Neural cell (in vitro differentiated cells): ENCODE measurements around the gene OSBPL9. TPM values are rescaled to one million over a fixed set of nuclear protein-coding genes. Genes with fewer than 3 reads are reported as not detected.
A peak's percentile ranks its signal among the peaks of the same experiment; 100 is the strongest.

ENCODE experiments used
- H2AFZ ChIP-seq: fragments of 200-600, 300-800 bp; sonication (generic), shearing (Covaris generic); 2 replicates; pipeline ENCODE4 v1.6.0; 2014; ENCODE audit warnings: low read depth, mild to moderate bottlenecking, antibody characterized with exemption, low read length, moderate library complexity
- H3F3A ChIP-seq: fragments of 200-600 bp; shearing (Covaris generic); 2 replicates; pipeline ENCODE4 v1.6.1; 2016; ENCODE audit warnings: mild to moderate bottlenecking, moderate library complexity, mixed read lengths, antibody characterized with exemption, low read length; ENCODE audit not compliant: insufficient read depth, poor library complexity, severe bottlenecking
- H3K27ac ChIP-seq: fragments of 200-600, 300-800 bp; sonication (generic), shearing (Covaris generic); 2 replicates; pipeline ENCODE4 v1.5.1; 2014; ENCODE audit warnings: mild to moderate bottlenecking, low read length, moderate library complexity
- H3K27me3 ChIP-seq: fragments of 300-800, 200-600 bp; sonication (generic), shearing (Covaris generic); 2 replicates; pipeline ENCODE4 v1.6.0; 2014; ENCODE audit warnings: mild to moderate bottlenecking, low read depth, low read length, moderate library complexity; ENCODE audit not compliant: insufficient read depth
- H3K36me3 ChIP-seq: fragments of 300-800, 200-600 bp; sonication (generic), shearing (Covaris generic); 2 replicates; pipeline ENCODE4 v1.5.1; 2014; ENCODE audit warnings: mild to moderate bottlenecking, antibody characterized with exemption, low read length, moderate library complexity; ENCODE audit not compliant: insufficient read depth
- H3K4me2 ChIP-seq: fragments of 300-800, 200-600 bp; sonication (generic), shearing (Covaris generic); 2 replicates; pipeline ENCODE4 v1.6.0; 2014; ENCODE audit warnings: mild to moderate bottlenecking, low read length
- H3K4me3 ChIP-seq: fragments of 300-800, 200-600 bp; sonication (generic), shearing (Covaris generic); 2 replicates; pipeline ENCODE4 v1.5.1; 2014; ENCODE audit warnings: mild to moderate bottlenecking, low read length, moderate library complexity
- H3K79me2 ChIP-seq: fragments of 200-600 bp; shearing (Covaris generic); replicated peaks from 2 replicates; pipeline ENCODE4 v1.6.0; 2014; ENCODE audit warnings: mild to moderate bottlenecking, low read length, moderate library complexity; ENCODE audit not compliant: insufficient read depth
- H3K9ac ChIP-seq: fragments of 300-800, 200-600 bp; sonication (generic), shearing (Covaris generic); 2 replicates; pipeline ENCODE4 v1.6.1; 2016; ENCODE audit warnings: mild to moderate bottlenecking, low read length, mixed read lengths
- H3K9me2 ChIP-seq: fragments of 200-600 bp; shearing (Covaris generic); 2 replicates; pipeline ENCODE4 v1.6.1; 2016; ENCODE audit warnings: mild to moderate bottlenecking, low read length, mixed read lengths; ENCODE audit not compliant: insufficient read depth
- H3K9me3 ChIP-seq: fragments of 200-600, 300-800 bp; sonication (generic), shearing (Covaris generic); 2 replicates; pipeline ENCODE4 v1.6.1; 2016; ENCODE audit warnings: mild to moderate bottlenecking, mixed run types, low read length, moderate library complexity, mixed read lengths
- H4K20me1 ChIP-seq: fragments of 200-600 bp; shearing (Covaris generic); 2 replicates; pipeline ENCODE4 v1.6.1; 2016; ENCODE audit warnings: mild to moderate bottlenecking, mixed run types; ENCODE audit not compliant: insufficient read depth
- CTCF ChIP-seq: fragments of 450-650 bp; IDR thresholded peaks from 2 replicates; pipeline ENCODE4 v1.5.1; 2014; ENCODE audit warnings: antibody characterized with exemption, mild to moderate bottlenecking, moderate library complexity; ENCODE audit not compliant: poor library complexity, severe bottlenecking
- EP300 ChIP-seq: fragments of 450-650 bp; conservative IDR thresholded peaks from 2 replicates; pipeline ENCODE4 v1.6.1; 2014; ENCODE audit warnings: antibody characterized with exemption, mild to moderate bottlenecking, moderate library complexity; ENCODE audit not compliant: poor library complexity, severe bottlenecking
- EZH2 ChIP-seq: fragments of 200-600, 300-800 bp; shearing (Covaris generic), sonication (generic); IDR thresholded peaks from 2 replicates; pipeline ENCODE4 v1.6.1; 2014; ENCODE audit warnings: antibody characterized with exemption, low read length, borderline replicate concordance, mild to moderate bottlenecking; ENCODE audit not compliant: insufficient read depth, poor library complexity, severe bottlenecking
- MXI1 ChIP-seq: fragments of 450-650 bp; conservative IDR thresholded peaks from 2 replicates; pipeline ENCODE4 v1.6.1; 2014; ENCODE audit warnings: antibody characterized with exemption, mild to moderate bottlenecking; ENCODE audit not compliant: poor library complexity, severe bottlenecking
- POLR2AphosphoS5 ChIP-seq: IDR thresholded peaks from 2 replicates; pipeline ENCODE4 v1.6.1; 2012
- RAD21 ChIP-seq: fragments of 450-650 bp; conservative IDR thresholded peaks from 2 replicates; pipeline ENCODE4 v1.6.1; 2014; ENCODE audit warnings: antibody characterized with exemption, mild to moderate bottlenecking, moderate library complexity
- SMC3 ChIP-seq: fragments of 450-650 bp; conservative IDR thresholded peaks from 2 replicates; pipeline ENCODE4 v1.6.1; 2014; ENCODE audit warnings: antibody characterized with exemption, mild to moderate bottlenecking, moderate library complexity; ENCODE audit not compliant: poor library complexity
- TAF1 ChIP-seq: IDR thresholded peaks from 2 replicates; pipeline ENCODE4 v1.6.1; 2012; ENCODE audit warnings: low read depth
- polyA plus RNA-seq: library from polyadenylated mRNA; depleted of rRNA; stranded (reverse); fragments of >200 nt; gene quantifications from 2 replicates; pipeline ENCODE4 v1.2.3, GENCODE V29; 2014
- TF ChIP-seq, protein P1 (sequence below): IDR thresholded peaks from 2 replicates; pipeline ENCODE4 v1.6.1; 2012; ENCODE audit warnings: borderline replicate concordance

OSBPL9 gene
- polyA plus RNA-seq, 1 donor from 2014 or later, result 117 TPM

- no peak for TF ChIP-seq EZH2
- TF ChIP-seq CTCF, result no peak
- TF ChIP-seq POLR2AphosphoS5, result no peak
- TF ChIP-seq TAF1, result no peak
- no peak for TF ChIP-seq MXI1
- TF ChIP-seq, protein P1, sequence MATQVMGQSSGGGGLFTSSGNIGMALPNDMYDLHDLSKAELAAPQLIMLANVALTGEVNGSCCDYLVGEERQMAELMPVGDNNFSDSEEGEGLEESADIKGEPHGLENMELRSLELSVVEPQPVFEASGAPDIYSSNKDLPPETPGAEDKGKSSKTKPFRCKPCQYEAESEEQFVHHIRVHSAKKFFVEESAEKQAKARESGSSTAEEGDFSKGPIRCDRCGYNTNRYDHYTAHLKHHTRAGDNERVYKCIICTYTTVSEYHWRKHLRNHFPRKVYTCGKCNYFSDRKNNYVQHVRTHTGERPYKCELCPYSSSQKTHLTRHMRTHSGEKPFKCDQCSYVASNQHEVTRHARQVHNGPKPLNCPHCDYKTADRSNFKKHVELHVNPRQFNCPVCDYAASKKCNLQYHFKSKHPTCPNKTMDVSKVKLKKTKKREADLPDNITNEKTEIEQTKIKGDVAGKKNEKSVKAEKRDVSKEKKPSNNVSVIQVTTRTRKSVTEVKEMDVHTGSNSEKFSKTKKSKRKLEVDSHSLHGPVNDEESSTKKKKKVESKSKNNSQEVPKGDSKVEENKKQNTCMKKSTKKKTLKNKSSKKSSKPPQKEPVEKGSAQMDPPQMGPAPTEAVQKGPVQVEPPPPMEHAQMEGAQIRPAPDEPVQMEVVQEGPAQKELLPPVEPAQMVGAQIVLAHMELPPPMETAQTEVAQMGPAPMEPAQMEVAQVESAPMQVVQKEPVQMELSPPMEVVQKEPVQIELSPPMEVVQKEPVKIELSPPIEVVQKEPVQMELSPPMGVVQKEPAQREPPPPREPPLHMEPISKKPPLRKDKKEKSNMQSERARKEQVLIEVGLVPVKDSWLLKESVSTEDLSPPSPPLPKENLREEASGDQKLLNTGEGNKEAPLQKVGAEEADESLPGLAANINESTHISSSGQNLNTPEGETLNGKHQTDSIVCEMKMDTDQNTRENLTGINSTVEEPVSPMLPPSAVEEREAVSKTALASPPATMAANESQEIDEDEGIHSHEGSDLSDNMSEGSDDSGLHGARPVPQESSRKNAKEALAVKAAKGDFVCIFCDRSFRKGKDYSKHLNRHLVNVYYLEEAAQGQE, result no peak
These were observed 110.5 kb downstream of the OSBPL9 start for GRCh38 chr1:51727366-51727765.

DNA sequence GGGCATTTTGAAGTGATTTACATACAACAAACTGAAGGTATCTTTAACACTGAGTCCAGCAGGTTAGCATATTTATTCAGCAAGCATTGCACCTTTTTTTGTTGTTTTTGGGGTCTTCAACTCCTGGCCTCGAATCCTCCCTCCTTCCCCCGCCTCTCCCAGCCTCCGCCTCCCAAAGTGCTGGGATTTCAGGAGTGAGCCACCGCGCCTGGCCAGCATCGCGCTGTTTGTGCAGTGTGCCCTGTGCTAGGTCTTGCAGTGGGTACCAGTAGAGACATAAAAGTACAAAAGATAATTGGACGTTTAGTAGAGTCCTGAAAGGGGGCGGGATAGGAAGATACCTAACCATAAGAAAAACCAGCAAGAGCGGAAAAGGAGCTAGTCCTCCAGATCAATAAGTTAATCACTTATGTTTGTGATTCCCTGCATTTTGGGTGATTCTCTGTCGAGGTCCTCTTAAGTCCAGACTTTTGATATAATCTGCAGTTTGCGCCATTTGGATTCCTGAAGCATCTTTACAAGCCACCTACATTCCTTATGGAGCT, 111.8 kb downstream of the OSBPL9 start:
- Histone ChIP-seq H3K36me3 (no peaks in the 10 kb centered on the region), H2AFZ (peak overlapping the region; percentile 57), H3K27me3 (no peaks in the 10 kb centered on the region), H4K20me1 (no peaks in the 10 kb centered on the region), H3K79me2 (peaks cover 32% of the 10 kb centered on the region), H3K9me2 (no peaks in the 10 kb centered on the region), H3K4me2 (peak overlapping the region; percentile 86), H3K9ac (peak overlapping the region; percentile 67), H3K9me3 (no peaks in the 10 kb centered on the region), H3K27ac (no peak overlapping the region), H3K4me3 (peak overlapping the region; percentile 84), H3F3A (no peaks in the 10 kb centered on the region)
- TF ChIP-seq MXI1, result no peak
- TF ChIP-seq EP300, result no peak
- TF ChIP-seq RAD21, result no peak
- no peak for TF ChIP-seq TAF1
- no peak for TF ChIP-seq CTCF
- no peak for TF ChIP-seq POLR2AphosphoS5
- TF ChIP-seq EZH2, result no peak
- TF ChIP-seq, protein P1, result no peak
- TF ChIP-seq SMC3, result no peak

More at GRCh38 chr1:51727366-51727765, 110.5 kb downstream of the OSBPL9 start:
- Histone ChIP-seq H3F3A (no peaks in the 10 kb centered on the region), H3K79me2 (peaks cover 24% of the 10 kb centered on the region), H3K4me3 (no peak overlapping the region), H3K36me3 (no peaks in the 10 kb centered on the region), H3K27me3 (no peaks in the 10 kb centered on the region), H3K27ac (no peak overlapping the region), H3K9ac (no peak overlapping the region), H3K9me2 (no peaks in the 10 kb centered on the region), H3K4me2 (no peak overlapping the region), H4K20me1 (no peaks in the 10 kb centered on the region), H2AFZ (no peak overlapping the region), H3K9me3 (no peaks in the 10 kb centered on the region)
